ENCODE measurements around the gene ATP9A.

DNA sequence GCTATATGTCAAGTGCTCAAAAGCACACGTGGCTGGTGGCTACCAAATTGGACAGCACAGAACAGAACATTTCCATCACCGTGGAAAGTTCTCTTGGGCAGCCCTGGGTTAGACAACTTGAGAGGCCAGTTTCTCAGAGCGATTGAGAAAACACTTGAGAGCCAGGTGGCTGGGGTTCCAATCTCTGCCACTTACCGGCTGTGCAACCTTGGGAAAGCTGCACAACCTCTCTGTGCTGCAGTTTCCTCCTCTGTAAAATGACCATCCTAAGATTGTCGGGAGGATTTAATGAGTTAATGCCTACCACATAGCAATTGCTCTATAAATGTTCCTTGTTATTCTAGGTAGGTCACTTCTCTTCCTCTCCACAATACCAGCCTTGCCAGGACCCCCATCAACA, 200.6 kb downstream of the ATP9A start:
- TF ChIP-seq, protein P1, sequence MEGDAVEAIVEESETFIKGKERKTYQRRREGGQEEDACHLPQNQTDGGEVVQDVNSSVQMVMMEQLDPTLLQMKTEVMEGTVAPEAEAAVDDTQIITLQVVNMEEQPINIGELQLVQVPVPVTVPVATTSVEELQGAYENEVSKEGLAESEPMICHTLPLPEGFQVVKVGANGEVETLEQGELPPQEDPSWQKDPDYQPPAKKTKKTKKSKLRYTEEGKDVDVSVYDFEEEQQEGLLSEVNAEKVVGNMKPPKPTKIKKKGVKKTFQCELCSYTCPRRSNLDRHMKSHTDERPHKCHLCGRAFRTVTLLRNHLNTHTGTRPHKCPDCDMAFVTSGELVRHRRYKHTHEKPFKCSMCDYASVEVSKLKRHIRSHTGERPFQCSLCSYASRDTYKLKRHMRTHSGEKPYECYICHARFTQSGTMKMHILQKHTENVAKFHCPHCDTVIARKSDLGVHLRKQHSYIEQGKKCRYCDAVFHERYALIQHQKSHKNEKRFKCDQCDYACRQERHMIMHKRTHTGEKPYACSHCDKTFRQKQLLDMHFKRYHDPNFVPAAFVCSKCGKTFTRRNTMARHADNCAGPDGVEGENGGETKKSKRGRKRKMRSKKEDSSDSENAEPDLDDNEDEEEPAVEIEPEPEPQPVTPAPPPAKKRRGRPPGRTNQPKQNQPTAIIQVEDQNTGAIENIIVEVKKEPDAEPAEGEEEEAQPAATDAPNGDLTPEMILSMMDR (conservative IDR thresholded peaks at IDR 0.05 in 1 of 2, IDR thresholded peaks at IDR 0.05 in 1 of 2; ENCODE audit: low read depth in 1 of 2, low read length in 2 of 2): no peak
- no peak for TF ChIP-seq EZH2 (IDR thresholded peaks at IDR 0.05; ENCODE audit: low read length, missing control alignments)
